Hepatic stellate cell (primary cell): ENCODE measurements around the gene CEP78.

Source experiments
- DNase-seq: peaks from one replicate; pipeline ENCODE4 v3.0.0; 2011; ENCODE audit warnings: low spot score

CEP78 gene

DNA sequence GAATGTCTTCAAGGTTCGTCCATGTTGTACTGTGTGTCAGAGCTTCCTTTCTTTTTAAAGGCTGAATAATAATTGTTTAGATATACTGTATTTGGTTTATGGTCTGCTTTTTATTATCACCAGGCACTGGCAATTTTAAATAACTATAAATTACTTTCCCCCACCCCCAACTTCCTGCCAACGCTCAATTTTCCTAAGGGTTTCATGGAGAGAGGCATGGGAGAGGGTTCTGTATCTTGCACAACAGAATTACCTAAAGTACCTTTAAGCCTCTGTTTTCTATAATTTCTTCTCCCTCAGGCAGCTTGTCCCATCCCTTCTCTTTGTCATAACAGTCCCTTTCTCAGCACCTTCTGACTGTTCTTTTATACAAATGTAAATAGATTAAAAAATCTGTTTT, 71.5 kb downstream of the CEP78 start:
- no peak for DNase-seq

DNA sequence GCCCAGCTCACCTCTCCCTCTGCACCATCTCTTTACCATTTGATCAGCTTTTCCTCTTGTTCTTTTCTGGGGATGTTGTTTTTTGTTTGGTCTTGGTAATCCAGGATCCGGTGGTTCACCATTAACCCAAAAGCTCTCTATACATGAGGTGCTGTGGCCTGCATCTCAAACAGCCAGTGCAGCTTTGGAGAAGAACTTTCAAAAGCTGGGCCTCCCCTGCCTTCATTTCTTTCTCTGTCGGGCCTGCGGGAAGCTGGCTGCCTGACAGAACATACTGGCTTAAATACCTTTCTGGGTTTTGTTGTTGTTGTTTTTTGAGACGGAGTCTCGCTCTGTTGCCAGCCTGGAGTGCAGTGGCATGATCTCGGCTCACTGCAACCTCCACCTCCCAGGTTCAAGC, 73.2 kb downstream of the CEP78 start:
- DNase-seq, result no peak

DNA sequence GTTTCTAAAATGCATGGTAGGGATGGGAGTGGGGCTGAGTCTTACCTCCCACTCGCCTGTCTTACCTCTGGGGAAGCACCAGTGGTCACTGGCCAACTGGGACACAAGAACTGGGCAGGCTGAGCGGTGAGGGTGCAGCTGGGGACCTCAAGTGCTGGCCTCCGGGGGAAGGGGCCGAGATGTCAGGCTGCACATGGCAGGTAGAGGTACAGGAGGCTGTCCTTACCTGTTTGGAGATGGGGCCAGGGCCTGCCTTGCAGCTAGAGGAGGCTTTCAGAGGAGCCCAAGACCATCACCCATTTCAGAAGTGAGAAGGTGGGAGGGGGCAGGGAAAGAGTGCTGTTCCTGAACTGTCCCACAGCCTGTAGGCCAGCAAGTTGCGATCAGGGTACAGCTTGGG, 75.2 kb downstream of the CEP78 start:
- no peak for DNase-seq

DNA sequence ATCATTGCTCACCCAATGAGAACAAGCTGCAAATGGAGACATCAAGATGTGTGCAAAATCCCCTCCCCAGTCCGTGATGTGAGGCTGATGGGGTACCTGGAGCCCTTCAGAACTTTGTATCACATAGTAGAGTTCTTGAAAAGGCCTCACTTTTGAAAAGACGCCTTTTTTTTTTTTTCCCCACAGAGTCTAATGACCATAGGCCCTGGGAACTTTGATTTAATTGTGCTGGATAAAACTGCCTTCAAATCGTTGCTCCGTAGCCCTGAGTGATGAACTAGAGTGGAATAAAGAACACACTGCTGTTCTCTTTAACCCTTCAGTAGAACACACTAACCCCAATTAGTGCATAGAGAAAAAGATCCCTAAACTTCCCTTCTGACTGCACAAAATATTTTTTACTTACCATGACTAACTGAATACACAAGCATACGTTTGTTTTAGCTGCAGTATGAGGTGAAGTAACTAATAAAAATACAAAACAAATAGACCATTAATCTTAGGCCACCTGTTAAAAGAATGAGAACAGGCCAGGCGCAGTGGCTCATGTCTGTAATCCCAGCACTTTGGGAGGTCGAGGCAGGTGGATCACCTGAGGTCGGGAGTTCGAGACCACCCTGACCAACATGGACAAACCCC, 76.1 kb downstream of the CEP78 start:
- DNase-seq, result no peak

DNA sequence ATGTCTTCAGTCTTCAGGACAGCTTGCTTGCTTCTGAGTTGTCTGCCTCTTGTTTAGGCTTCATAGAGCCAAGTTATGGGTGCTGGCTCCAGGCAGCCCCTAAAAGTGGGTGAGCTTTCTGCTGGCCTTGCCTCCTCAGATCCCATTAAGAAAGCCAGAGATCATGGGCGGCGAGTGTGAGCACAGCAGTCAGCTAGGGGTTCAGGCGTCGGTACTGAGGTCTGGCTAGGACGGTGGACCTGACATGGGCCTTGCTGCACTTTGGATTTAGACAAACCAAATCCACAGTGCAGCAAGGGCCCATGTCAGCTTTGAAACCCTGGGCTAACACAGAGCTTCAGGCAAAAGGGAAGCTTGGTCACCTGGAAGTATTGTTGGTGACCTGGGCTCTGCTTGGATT, 78.7 kb downstream of the CEP78 start:
- DNase-seq, result no peak

DNA sequence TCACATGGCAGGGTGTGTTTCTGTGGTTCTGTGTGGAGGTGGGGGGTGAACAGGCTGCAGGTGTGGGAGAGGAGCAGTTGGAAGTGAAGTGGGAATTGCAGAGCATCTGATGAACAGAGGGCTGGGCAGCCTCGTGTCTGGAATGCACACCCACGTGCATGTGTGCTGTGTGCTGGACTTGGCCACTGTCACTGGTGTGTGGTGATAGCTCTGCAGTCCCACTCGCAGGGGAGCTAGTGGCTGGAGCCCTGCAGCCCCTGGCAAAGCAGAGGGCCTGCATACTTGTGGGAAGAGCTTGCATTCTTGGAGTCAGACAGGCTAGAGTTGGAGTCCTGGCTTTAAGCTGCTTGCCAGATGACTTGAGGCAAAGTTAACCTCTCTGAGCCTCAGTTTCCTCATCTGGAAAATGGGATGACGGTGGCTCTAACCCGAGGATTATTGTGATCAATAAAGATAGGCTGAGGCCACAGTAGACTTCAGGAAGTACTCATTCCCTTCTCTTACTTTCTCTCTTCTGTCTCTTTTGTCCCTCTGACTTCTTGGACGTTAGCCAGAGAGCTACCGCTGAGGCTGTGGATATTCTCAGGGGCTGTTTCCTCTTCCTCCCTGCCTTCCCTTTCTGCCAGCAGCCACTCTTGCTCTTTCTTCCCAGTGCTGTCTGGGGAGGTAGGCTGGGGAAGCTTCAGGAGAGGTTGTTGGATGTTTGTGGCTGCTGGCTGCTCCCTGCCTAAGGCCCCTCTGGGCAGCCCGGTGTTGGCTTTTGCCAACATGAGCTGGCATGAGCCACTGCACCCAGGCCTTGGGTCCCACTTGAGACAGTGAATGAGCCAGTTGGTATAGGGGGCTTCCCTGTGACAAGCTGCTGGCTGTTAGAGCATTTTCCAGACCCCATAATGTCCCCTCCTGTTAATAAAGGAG, 79.3 kb downstream of the CEP78 start:
- DNase-seq, result no peak

DNA sequence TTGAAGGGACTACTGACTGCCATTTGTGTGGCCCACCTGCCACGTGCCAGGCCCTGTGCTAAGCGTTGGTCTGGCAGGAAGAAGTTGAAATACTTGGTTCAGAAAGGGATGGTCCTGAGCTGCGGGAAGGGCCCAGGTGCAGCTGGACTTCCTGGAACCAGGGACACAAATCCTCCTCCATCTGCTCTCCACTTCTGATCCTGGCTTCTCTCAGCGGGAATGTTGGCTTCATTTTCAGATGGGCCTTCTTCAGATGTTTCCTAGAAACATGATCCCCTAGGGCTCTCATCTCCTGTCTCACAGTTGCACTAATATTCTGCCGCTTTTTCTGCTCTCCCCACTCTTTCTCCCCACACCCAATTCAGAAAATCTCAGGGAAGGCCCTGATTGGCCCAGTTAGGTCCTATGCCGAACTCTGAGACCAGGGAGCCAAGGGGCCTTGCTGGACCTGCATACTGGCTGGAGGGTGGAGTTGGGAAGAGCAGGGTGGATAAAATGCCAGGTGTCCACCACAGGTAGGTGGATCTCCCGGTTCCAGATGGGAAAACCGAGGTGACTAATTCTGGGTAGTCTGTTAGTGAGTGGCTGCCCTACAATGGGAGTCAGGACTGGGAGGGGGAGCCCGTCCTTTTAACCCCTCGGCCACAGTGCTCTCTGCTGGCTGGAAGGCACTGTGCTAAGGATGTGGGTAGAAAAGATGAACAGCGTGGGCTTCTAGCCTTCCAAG, 80.5 kb downstream of the CEP78 start:
- DNase-seq, result no peak

DNA sequence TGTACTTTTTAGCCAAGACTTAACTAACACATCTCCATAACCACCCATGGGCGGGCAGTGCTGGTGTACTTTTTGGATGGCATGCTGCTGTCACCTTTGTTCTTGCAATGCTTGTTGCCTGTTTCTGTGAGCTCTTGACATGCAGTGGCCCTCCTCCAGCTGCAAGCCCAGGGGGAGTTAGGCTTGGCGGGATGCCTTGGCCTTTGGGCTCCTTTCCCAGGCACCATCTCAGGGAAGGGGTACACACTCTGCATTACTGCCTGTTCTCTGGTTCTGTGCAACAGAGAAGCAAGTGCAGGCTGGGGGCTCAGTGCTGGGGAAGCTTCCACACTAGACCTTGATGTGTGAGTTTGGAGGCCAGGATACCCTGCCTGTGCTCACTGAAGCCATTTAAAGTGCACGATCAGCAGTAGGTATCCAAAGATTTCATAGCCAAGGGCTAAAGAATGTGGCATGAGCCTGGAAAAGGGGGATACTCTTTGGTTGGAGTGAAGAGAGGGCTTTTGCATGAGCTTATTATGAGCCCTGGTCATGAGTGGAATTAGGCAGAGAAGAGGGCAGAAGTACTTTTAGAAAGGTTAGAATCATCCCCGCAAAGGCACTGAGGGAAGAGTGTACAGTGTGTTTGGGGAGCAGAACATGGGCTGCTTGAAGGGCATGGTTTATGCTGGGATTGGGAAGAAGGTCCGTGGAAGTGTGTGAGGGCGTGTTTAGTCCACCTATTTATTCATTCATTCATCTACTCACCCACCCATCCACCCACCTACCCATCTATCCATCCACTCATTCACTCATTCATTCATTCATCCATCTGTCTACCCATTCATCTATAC, 83.5 kb downstream of the CEP78 start:
- DNase-seq, result no peak

DNA sequence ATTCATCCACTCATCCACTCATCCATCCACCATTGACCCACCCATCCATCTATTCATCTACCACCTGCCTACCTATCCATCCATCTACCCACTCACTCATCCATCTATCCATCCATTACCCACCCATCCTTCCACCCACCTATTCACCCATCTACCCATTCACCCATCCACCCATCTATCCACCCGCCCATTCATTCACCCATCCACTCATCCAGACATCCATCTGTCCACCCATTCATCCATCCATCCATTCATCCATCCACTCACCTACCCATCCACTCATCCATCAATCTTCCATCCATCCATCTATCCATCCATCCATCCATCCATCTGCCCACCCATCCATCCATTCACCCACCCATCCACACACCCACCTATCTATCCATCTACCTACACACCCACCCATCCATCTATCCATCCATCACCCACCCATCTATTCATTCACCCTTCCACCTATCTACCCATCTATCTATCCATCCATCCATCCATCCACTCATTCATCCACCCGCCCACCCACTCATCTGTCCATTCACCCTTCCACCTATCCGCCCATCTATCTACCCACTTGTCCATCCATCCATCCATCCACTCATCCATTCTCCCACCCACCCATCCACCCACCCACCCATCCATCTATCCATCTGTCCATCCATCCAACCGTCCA, 84.3 kb downstream of the CEP78 start:
- DNase-seq, result no peak

DNA sequence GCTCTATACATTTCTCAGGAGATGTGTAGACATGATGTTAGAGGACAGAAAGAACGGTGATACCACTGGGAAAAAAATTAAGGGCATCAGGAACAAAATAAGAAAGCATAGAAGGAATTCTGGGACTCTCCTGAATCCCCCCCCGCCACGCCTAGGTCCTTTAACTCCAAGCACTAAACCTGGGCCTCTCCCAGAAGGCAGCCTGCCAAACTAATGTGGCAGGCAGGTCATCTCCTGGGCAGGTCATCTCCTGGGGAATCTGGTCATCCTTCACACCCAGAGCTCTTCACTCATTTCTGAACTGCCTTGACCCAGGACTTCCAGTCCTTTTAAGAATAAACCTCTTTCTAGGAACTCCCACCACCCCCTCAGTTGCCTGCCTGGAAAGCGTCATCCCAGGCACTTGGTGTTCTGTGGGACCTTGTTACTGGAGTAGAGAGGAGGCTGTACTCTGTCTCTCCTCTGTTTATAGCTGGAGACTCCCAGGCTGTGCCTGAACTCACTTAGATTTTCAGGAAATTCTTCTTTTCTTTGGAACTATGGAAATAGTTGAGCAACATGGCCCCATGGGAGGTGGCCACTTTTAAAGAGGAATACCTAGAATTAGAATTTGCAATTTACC, 85.1 kb downstream of the CEP78 start:
- no peak for DNase-seq

DNA sequence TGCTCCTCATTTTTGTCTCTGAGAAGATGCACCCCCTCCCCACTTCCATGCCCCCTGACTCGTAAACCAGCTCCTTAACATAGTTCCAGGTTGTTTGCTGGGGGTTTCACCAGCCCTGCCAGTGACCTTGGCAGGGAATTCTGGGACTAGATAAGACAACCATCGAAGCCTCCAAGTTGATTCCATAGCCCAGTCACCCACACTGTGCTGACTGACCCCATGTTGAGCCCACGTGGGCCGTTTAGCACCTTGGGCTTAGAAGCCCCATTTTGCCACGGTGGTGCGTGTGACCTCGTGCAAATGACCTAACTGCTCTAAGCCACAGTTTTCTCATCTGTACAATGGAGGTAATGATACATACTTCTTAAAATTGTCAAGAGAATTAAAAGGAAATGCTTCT, 85.6 kb downstream of the CEP78 start:
- DNase-seq, result no peak

DNA sequence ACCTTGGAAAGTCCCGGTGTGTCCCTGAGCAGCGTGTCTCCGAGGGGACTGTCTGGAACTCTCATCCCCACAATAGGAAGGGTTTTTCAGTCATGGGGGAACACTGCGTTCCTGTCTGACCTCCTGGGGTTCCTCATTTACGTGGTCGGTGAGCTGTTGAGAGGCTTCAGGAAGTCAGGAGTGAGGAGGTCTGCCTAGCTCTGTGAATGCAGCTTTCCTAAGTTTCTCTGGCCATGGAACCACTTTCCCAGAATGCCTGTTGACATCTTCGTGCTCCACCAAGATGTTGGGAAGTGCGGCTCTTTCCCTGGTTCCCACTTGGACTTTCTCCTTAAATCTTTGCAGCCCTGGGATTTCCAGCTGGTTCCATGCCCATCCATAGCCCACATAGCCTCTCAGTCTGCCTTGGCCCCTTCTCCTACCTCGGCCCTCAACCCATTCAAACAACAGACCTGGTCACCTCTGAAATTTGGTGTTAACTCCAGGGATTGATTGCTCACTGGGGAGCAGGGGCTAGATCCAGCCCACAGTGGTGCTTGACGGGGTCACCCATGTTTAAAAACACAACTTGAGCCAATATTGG, 88.3 kb downstream of the CEP78 start:
- no peak for DNase-seq

DNA sequence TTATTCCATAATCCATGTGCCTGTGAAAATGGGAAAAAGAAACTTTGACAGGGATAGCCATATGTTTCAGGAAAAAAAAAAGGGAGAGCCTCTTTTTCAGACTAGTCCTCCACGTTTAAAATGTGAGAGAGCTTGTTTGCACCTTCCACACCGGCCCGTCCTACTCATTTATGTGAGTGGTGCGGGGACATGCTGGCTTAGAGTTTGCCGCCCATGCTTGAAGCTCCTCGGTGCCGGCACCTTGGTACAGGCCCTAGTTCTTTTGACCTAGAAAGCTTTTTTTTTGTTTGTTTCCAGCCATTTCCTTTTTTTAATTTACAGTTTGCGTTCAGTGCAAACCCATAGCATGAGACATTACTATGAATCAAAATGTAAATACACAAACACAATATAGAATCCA, 88.8 kb downstream of the CEP78 start:
- DNase-seq, result no peak

DNA sequence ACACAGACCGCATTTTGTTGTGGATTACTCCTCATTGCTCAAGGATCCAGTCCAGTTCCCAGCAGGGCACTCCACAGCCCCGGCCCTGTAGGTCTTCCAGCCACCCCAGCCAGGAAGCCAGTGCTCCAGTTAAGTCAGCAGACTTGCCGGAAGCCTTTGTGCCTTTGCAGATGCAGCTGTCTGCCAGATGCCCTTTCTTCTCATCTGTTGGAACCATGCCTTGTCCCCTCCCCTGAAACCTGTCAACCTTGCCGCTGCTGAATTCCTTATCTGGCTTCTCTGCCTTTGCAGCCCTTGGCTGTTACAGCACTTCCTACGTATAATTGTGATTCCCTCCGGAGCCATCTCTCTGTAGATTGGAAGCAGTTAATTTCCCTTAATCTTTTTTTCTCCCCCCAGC, 89.5 kb downstream of the CEP78 start:
- DNase-seq, result no peak

DNA sequence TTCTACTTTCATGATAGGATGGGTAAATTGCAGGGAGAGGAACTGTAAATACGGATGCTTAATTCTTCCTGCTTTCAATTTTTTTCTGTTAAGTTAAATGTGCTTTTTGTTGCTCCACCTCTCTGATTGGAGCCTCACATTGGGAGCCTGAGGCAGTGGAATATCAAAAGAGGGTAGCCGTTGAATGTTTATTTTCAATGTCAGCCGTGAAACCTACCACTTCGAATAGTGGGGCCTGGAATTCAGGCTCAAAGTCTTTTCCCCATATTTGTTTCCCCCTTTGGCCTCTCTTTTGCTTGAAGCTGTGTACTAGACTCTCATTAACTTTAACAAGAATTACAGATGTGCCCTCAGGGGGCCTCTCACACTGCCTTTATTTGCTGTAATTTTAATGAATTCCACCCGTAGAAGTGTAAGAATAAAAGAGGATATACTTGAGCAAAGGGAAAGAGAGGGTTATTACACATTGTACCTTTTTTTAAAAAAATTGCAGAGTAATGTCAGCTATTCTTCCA, 90.0 kb downstream of the CEP78 start:
- DNase-seq, result no peak

DNA sequence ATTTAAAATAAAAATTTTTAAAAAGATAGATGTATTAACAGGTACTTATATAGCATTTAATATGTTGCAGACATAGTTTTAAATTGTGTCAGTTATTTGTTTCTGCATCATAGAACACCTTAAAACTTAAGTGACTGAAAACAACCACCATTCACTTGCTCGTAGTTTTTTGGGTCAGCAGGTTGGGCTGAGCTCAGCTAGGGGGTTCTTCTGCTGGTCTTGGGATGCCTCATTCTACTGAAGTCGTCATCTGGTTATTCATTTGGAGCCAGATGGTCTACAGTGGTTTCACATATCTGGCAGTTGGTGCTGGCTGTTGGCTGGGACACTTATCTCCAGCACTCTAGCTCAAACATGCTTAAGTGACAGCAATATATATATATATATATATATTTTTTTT, 90.7 kb downstream of the CEP78 start:
- no peak for DNase-seq
